ENCODE measurements around the gene CLTC. TPM values are rescaled to one million over a fixed set of nuclear protein-coding genes. Genes with fewer than 3 reads are reported as not detected.

CLTC gene
- polyA plus RNA-seq, 1 of the 3 experiments (the other 2 are of a cell fraction): 160 TPM

Other genes starting within 250 kb of the CLTC start
- gene DHX40, start 54.3 kb upstream of the CLTC start, polyA plus RNA-seq (2012; rRNA removed): 33.8 and 45.5 TPM in 2 replicates
- gene PTRH2, start 87.5 kb downstream of the CLTC start, polyA plus RNA-seq (2012; rRNA removed): 101 and 140 TPM in 2 replicates
- 169 and 338 TPM in 2 replicates for gene VMP1, start 87.8 kb downstream of the CLTC start, polyA plus RNA-seq (2012; rRNA removed)

Measured in SK-N-SH (cell line).